GM12872 (cell line): Measurements from ENCODE around the gene TNFRSF6B.

Source experiments
- CTCF ChIP-seq: IDR thresholded peaks from 3 replicates; pipeline ENCODE4 v1.5.1; 2011; ENCODE audit warnings: low read depth, mild to moderate bottlenecking, low read length, moderate library complexity; ENCODE audit not compliant: insufficient read depth

Gene TNFRSF6B

GRCh38 chr20:63698739-63699465 is 2.5 kb downstream of the TNFRSF6B start:
- 0 out of 3 replicates have a peak, but pooled peaks have one; percentile 3 for TF ChIP-seq CTCF

GRCh38 chr20:63699466-63700198 is 3.2 kb downstream of the TNFRSF6B start:
- no peak for TF ChIP-seq CTCF

GRCh38 chr20:63700199-63701050 is 4.0 kb downstream of the TNFRSF6B start:
- TF ChIP-seq CTCF = no peak

GRCh38 chr20:63701051-63701328 is 4.5 kb downstream of the TNFRSF6B start:
- TF ChIP-seq CTCF = no peak

- no peak for TF ChIP-seq CTCF
Observed at GRCh38 chr20:63701329-63702035, 5.0 kb downstream of the TNFRSF6B start.

GRCh38 chr20:63702036-63702665 is 5.7 kb downstream of the TNFRSF6B start:
- TF ChIP-seq CTCF = no peak
